ENCODE data around the gene CT45A8.
"Not testable (repeated sequence)": the region's sequence is repeated elsewhere in the genome, so short reads cannot be mapped to it uniquely, and the experiment has no call there.

DNA sequence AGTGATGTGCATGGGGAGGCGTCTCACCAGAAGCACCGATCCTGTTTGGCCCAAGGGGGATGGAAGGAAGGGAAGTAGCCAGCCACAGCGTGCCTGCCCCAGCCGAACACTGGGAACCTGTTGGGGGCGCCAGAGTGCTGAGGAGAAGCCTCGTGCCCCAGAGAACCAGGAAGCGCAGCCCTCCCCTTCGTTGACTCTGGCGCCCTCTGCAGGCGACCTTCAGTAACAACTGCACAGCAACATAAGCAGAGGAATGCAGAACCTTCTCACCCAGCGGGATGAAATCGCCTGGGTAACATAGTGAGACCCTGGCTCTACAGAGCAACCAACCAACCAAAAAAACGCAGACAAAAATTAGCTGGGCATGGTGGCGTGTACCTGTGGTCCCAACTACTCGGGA lies 34.6 kb upstream of the CT45A8 start:
- TF ChIP-seq CTCF, POLR2A (IDR thresholded peaks at IDR 0.05): not testable (repeated sequence)
